GM06990 (cell line): ENCODE results near the gene COL23A1.
A peak's percentile ranks its signal among the peaks of the same experiment; 100 is the strongest.
"Not testable (repeated sequence)": the region's sequence is repeated elsewhere in the genome, so short reads cannot be mapped to it uniquely, and the experiment has no call there.

ENCODE experiments used
- DNase-seq: peaks from one replicate; pipeline ENCODE4 v3.0.0-alpha.2; 2011; ENCODE audit not compliant: insufficient read length; ENCODE audit errors: extremely low read depth
- H3K27me3 ChIP-seq: replicated peaks from 2 replicates; pipeline ENCODE4 v1.6.0; 2011; ENCODE audit warnings: low read length; ENCODE audit not compliant: control insufficient read depth, insufficient read depth
- H3K36me3 ChIP-seq: 2 replicates; pipeline ENCODE4 v1.5.1; 2011; ENCODE audit warnings: low read length; ENCODE audit not compliant: control insufficient read depth, insufficient read depth
- H3K4me3 ChIP-seq: replicated peaks from 2 replicates; pipeline ENCODE4 v1.5.1; 2011; ENCODE audit warnings: low read depth, mild to moderate bottlenecking, control low read depth, low read length
- CTCF ChIP-seq: IDR thresholded peaks from 2 replicates; pipeline ENCODE4 v1.5.1; 2011; ENCODE audit warnings: low read length, control low read depth, mild to moderate bottlenecking, inconsistent platforms; ENCODE audit not compliant: insufficient read depth, poor library complexity, severe bottlenecking

Gene COL23A1

GRCh38 chr5:178586396-178586795, 3.8 kb downstream of the COL23A1 start:
- Histone ChIP-seq H3K4me3 (no peak overlapping the region), H3K27me3 (peaks cover 2% of the 10 kb centered on the region; the same call in 1 of the 2 replicates), H3K36me3 (no peaks in the 10 kb centered on the region; the same call in 1 of the 2 replicates)
- DNase-seq = no peak
- no peak for TF ChIP-seq CTCF

GRCh38 chr5:178585421-178585820, 4.8 kb downstream of the COL23A1 start:
- peak; percentile 54 for DNase-seq
- not testable (repeated sequence) for H3K27me3 ChIP-seq, H3K4me3 ChIP-seq, H3K36me3 ChIP-seq

- no peak for DNase-seq
- Histone ChIP-seq H3K27me3 (no peaks in the 10 kb centered on the region), H3K36me3 (no peaks in the 10 kb centered on the region; the same call in 1 of the 2 replicates), H3K4me3 (no peak overlapping the region)
- no peak for TF ChIP-seq CTCF
These were observed 6.9 kb downstream of the COL23A1 start for GRCh38 chr5:178583279-178583678.

DNA sequence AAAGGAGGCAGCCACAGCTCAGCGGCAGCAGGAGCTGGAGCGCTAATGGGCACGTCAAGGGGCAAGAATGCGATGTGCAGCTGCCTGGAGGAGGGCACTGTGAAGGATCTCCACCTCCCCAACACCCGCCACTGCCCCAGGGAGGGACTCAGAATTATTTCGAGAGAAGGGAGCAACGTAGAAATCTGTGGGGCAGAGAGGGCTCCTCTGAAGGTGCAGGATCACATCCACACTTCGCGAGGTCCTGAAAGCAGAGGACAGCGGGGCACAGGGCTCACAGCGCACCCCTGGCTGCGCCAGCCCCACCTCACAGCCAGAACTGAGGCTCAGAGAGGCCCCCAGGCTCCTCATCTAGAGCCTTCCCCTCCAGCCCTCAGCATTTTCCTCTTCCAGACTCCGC, 7.9 kb downstream of the COL23A1 start:
- H3K4me3 ChIP-seq = no peak overlapping the region
- TF ChIP-seq CTCF = no peak
- no peaks in the 10 kb centered on the region for H3K27me3 ChIP-seq
- H3K36me3 ChIP-seq = no peaks in the 10 kb centered on the region; the same call in 1 of the 2 replicates
- no peak for DNase-seq

DNA sequence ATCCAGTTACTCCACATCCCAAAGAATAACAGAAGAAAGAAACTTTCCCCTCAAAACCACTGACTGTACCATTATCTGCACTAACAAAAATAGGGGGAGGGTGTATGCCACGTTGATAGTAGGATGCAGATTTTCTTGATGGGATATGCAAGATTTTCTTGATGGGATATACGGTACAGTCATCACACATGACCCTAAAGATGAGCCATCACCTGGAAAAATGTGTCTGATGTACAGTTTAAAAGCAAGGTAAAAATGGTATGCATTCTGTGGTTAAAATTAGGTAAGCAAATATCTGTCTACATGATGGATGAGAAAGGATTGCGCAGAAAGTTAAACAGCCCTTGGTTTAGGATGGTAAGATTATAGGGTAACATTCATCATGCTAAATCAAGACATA, 8.6 kb downstream of the COL23A1 start:
- DNase-seq = no peak
- no peak for TF ChIP-seq CTCF
- Histone ChIP-seq H3K27me3 (no peaks in the 10 kb centered on the region), H3K4me3 (no peak overlapping the region), H3K36me3 (no peaks in the 10 kb centered on the region; the same call in 1 of the 2 replicates)

- TF ChIP-seq CTCF = no peak
- no peak overlapping the region for H3K4me3 ChIP-seq
- H3K27me3 ChIP-seq = no peaks in the 10 kb centered on the region
- DNase-seq = no peak
- no peaks in the 10 kb centered on the region for H3K36me3 ChIP-seq
These were observed 9.8 kb downstream of the COL23A1 start for GRCh38 chr5:178580271-178580955.
